GM21528 (cell line): ENCODE measurements around the gene PRICKLE2.

Experiments used
- ATAC-seq: cut with Tn5 transposase; IDR thresholded peaks from one replicate; pipeline ENCODE4 v1.9.1; 2021; ENCODE audit warnings: mild to moderate bottlenecking, moderate library complexity; ENCODE audit not compliant: unreplicated experiment, low FRiP score

The PRICKLE2 gene

GRCh38 chr3:64254443-64254842 lies 29.2 kb upstream of the PRICKLE2 start:
- ATAC-seq, result no peak

- no peak for ATAC-seq
Measured at GRCh38 chr3:64253689-64254088, 28.4 kb upstream of the PRICKLE2 start.

- no peak for ATAC-seq
Measured at GRCh38 chr3:64251019-64251418, 25.8 kb upstream of the PRICKLE2 start.

GRCh38 chr3:64247991-64248646 lies 22.9 kb upstream of the PRICKLE2 start:
- no peak for ATAC-seq

GRCh38 chr3:64244011-64244942 lies 19.0 kb upstream of the PRICKLE2 start:
- no peak for ATAC-seq

- ATAC-seq, result no peak
Measured at GRCh38 chr3:64242435-64242834, 17.2 kb upstream of the PRICKLE2 start.

- no peak for ATAC-seq
Measured at GRCh38 chr3:64240959-64241358, 15.7 kb upstream of the PRICKLE2 start.

GRCh38 chr3:64240396-64240795 lies 15.1 kb upstream of the PRICKLE2 start:
- no peak for ATAC-seq

- no peak for ATAC-seq
Measured at GRCh38 chr3:64239841-64240240, 14.6 kb upstream of the PRICKLE2 start.

GRCh38 chr3:64238971-64239667 lies 13.9 kb upstream of the PRICKLE2 start:
- ATAC-seq, result no peak

GRCh38 chr3:64237083-64237482 lies 11.8 kb upstream of the PRICKLE2 start:
- ATAC-seq, result no peak

GRCh38 chr3:64235605-64236004 lies 10.3 kb upstream of the PRICKLE2 start:
- ATAC-seq, result no peak

GRCh38 chr3:64234571-64234970 lies 9.3 kb upstream of the PRICKLE2 start:
- no peak for ATAC-seq

GRCh38 chr3:64232821-64233220 lies 7.6 kb upstream of the PRICKLE2 start:
- ATAC-seq, result no peak

- ATAC-seq, result no peak
Measured at GRCh38 chr3:64229903-64230302, 4.6 kb upstream of the PRICKLE2 start.

GRCh38 chr3:64228110-64228509 lies 2.8 kb upstream of the PRICKLE2 start:
- ATAC-seq, result no peak

- ATAC-seq, result no peak
Measured at GRCh38 chr3:64226730-64227129, 1.5 kb upstream of the PRICKLE2 start.

- no peak for ATAC-seq
Measured at GRCh38 chr3:64225695-64226499, 631 bp upstream of the PRICKLE2 start.

GRCh38 chr3:64223791-64224745 lies 1.2 kb downstream of the PRICKLE2 start:
- ATAC-seq, result no peak
